ENCODE results near the gene SFTA2.
A peak's percentile ranks its signal among the peaks of the same experiment; 100 is the strongest.

SFTA2 gene

GRCh38 chr6:30891816-30892538 lies 40.0 kb downstream of the SFTA2 start (continued):
- no peak for TF ChIP-seq ZNF518A (tag by site-specific recombination; conservative IDR thresholded peaks at IDR 0.05; ENCODE audit: low read depth)
- no peak for TF ChIP-seq ZNF830 (tag by site-specific recombination; IDR thresholded peaks at IDR 0.05; ENCODE audit: low read depth)
- TF ChIP-seq ZNF112 (tag by site-specific recombination; IDR thresholded peaks at IDR 0.05), result no peak
- TF ChIP-seq ZNF280C (tag by site-specific recombination; IDR thresholded peaks at IDR 0.05), result no peak
- TF ChIP-seq ZNF670 (tag by site-specific recombination; IDR thresholded peaks at IDR 0.05; ENCODE audit: low read depth), result no peak
- no peak for TF ChIP-seq SP2 (tag by site-specific recombination; IDR thresholded peaks at IDR 0.05)
- TF ChIP-seq PATZ1 (tag by site-specific recombination; IDR thresholded peaks at IDR 0.05), result no peak
- no peak for TF ChIP-seq KLF17 (tag by site-specific recombination; IDR thresholded peaks at IDR 0.05)
- no peak for TF ChIP-seq ZNF121 (tag by site-specific recombination; IDR thresholded peaks at IDR 0.05)

- H3K36me3 ChIP-seq (ENCODE audit: control insufficient read depth in 2 of 2, insufficient read depth in 1 of 2, low read length in 2 of 2), result peaks cover 14 to 75% of the 10 kb centered on the region in 2 experiments
- ChIA-PET POLR2A (no interaction called here), CTCF (no interaction called here)
- peaks cover 14% of the 10 kb centered on the region for H3K4me1 ChIP-seq (ENCODE audit: control insufficient read depth, insufficient read depth, low read length)
- H3K27ac ChIP-seq (ENCODE audit: extremely low read depth, low read depth, low read length), result no peak overlapping the region
- no peaks in the 10 kb centered on the region for H3K9me3 ChIP-seq (ENCODE audit: control insufficient read depth, insufficient read depth, low read depth, low read length)
- no peak overlapping the region for H3K4me3 ChIP-seq (ENCODE audit: low read depth, low read length)
- no peak for TF ChIP-seq ZNF324 (tag by site-specific recombination; IDR thresholded peaks at IDR 0.05)
- TF ChIP-seq ZFHX2 (tag by site-specific recombination; conservative IDR thresholded peaks at IDR 0.05), result peak; percentile 93
- no peak for TF ChIP-seq ZFP37 (tag by site-specific recombination; IDR thresholded peaks at IDR 0.05)
- no peak for TF ChIP-seq ZNF155 (tag by site-specific recombination; IDR thresholded peaks at IDR 0.05)
- peak; percentile 65 for TF ChIP-seq ZNF600 (tag by site-specific recombination; IDR thresholded peaks at IDR 0.05)
- TF ChIP-seq SETDB1 (IDR thresholded peaks at IDR 0.05; ENCODE audit: insufficient read length, low read length), result no peak
- TF ChIP-seq KLF1 (tag by site-specific recombination; IDR thresholded peaks at IDR 0.05), result no peak
- no peak for TF ChIP-seq ZNF580 (tag by site-specific recombination; IDR thresholded peaks at IDR 0.05)
- no peak for TF ChIP-seq ZNF544 (tag by site-specific recombination; IDR thresholded peaks at IDR 0.05)
- no peak for TF ChIP-seq ZNF561 (tag by site-specific recombination; IDR thresholded peaks at IDR 0.05; ENCODE audit: borderline replicate concordance)
- no peak for TF ChIP-seq ZNF292 (tag by site-specific recombination; IDR thresholded peaks at IDR 0.05; ENCODE audit: borderline replicate concordance, low read depth)
- TF ChIP-seq ZNF114 (tag by site-specific recombination; IDR thresholded peaks at IDR 0.05), result no peak
- no peak for TF ChIP-seq ZBTB44 (tag by site-specific recombination; IDR thresholded peaks at IDR 0.05)
- TF ChIP-seq ZNF221 (tag by site-specific recombination; IDR thresholded peaks at IDR 0.05; ENCODE audit: borderline replicate concordance), result no peak
- TF ChIP-seq EGR2 (tag by site-specific recombination; IDR thresholded peaks at IDR 0.05; ENCODE audit: low read depth), result peak; percentile 96
Observed at GRCh38 chr6:30891450-30891723, 40.6 kb downstream of the SFTA2 start.

Data from HEK293 (cell line).